ENCODE results near the gene ALDOB. TPM values are rescaled to one million over a fixed set of nuclear protein-coding genes. Genes with fewer than 3 reads are reported as not detected.

The ALDOB gene
- total and polyA plus RNA-seq, 2 of the 13 experiments (the other 11 are each of a cell fraction or from before 2014, with no cell fraction given), result 0.29 to 0.97 TPM

DNA sequence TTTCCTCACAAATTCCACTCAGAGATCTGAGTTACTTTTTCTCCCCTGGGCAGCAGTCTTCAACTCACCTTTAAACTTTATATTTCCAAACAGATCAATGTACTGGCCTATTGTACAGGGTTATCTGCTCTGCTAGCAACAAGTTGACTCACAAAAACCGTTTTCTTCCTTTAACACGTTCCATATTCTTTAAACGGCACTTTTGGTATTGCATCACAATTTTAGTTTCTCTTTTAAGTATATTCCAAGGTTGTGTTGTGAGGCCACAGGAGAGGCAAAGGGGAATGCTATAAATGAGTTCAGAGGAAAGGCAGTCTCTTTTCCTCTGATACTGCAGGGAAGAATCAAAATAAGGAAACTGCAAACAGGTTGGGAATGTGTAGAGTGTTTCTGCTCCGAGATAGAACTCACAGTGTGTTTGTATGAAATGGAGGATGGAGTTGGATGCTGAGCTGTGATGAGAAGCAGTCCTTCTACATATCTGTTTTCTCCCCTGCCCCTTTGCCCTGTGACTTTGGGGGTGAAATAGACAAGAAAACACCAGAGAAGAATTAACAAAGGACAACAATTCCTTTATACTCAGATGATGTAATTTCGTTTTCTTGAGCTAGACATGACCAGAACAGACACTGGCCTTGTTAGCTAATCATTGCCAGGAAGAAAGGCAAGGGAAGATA lies 9.9 kb upstream of the ALDOB start (continued):
- TF ChIP-seq FOXC1 (CRISPR knock-in tag; IDR thresholded peaks at IDR 0.05; ENCODE audit: borderline replicate concordance) (no peak), ZFY (CRISPR knock-in tag; IDR thresholded peaks at IDR 0.05) (no peak; the same call in 1 of the 2 replicates), NFE2 (CRISPR knock-in tag; IDR thresholded peaks at IDR 0.05) (no peak), HOXA3 (CRISPR knock-in tag; IDR thresholded peaks at IDR 0.05) (no peak), ZSCAN12 (CRISPR knock-in tag; IDR thresholded peaks at IDR 0.05) (no peak), ZNF512 (CRISPR knock-in tag; IDR thresholded peaks at IDR 0.05) (no peak), NFKBIZ (CRISPR knock-in tag; IDR thresholded peaks at IDR 0.05) (0 out of 2 replicates have a peak, but pooled peaks have one; percentile 57), ZNF747 (CRISPR knock-in tag; IDR thresholded peaks at IDR 0.05; ENCODE audit: borderline replicate concordance) (no peak), ZFP37 (CRISPR knock-in tag; IDR thresholded peaks at IDR 0.05; ENCODE audit: borderline replicate concordance) (no peak), PPARG (CRISPR knock-in tag; conservative IDR thresholded peaks at IDR 0.05) (peak; percentile 71), ZNF12 (CRISPR knock-in tag; IDR thresholded peaks at IDR 0.05) (no peak), JDP2 (CRISPR knock-in tag; IDR thresholded peaks at IDR 0.05; ENCODE audit: borderline replicate concordance) (no peak), ZNF501 (CRISPR knock-in tag; IDR thresholded peaks at IDR 0.05) (no peak), RERE (CRISPR knock-in tag; IDR thresholded peaks at IDR 0.05; ENCODE audit: low read depth) (no peak), KAT8 (CRISPR knock-in tag; IDR thresholded peaks at IDR 0.05) (no peak; the same call in 1 of the 2 replicates), ZFP36L1 (CRISPR knock-in tag; IDR thresholded peaks at IDR 0.05) (no peak), RXRB (CRISPR knock-in tag; IDR thresholded peaks at IDR 0.05; ENCODE audit: borderline replicate concordance) (0 out of 2 replicates have a peak, but pooled peaks have one; percentile 43), MBD4 (IDR thresholded peaks at IDR 0.05; ENCODE audit: borderline replicate concordance, low read length) (0 out of 2 replicates have a peak, but pooled peaks have one; percentile 27), RBM22 (optimal IDR thresholded peaks at IDR 0.05; ENCODE audit: low read length) (no peak), KMT2B (CRISPR knock-in tag; IDR thresholded peaks at IDR 0.05) (peak; percentile 71), KDM3A (CRISPR knock-in tag; IDR thresholded peaks at IDR 0.05; ENCODE audit: low read depth) (0 out of 2 replicates have a peak, but pooled peaks have one; percentile 15), FOXJ3 (CRISPR knock-in tag; IDR thresholded peaks at IDR 0.05; ENCODE audit: borderline replicate concordance) (peak; percentile 63; the same call in 1 of the 2 replicates), TIGD3 (CRISPR knock-in tag; IDR thresholded peaks at IDR 0.05; ENCODE audit: borderline replicate concordance) (no peak), STAG1 (CRISPR knock-in tag; IDR thresholded peaks at IDR 0.05) (0 out of 2 replicates have a peak, but pooled peaks have one; percentile 2)
